C1 segment of cervical spinal cord (tissue), 14 donors: Measurements from ENCODE around the gene POLR3B.
"Not testable (repeated sequence)": the region's sequence is repeated elsewhere in the genome, so short reads cannot be mapped to it uniquely, and the experiment has no call there.

Experiments
- DNase-seq, 14 donors: peaks; one replicate each; lab custom pipeline; 2025; lab: John Stamatoyannopoulos, UW

Gene POLR3B

GRCh38 chr12:106342397-106343213 lies 14.9 kb upstream of the POLR3B start:
- peak in 4 of 14 donors; percentile 13 to 34 (median 20) for DNase-seq

- no peak for DNase-seq
Measured at GRCh38 chr12:106343214-106343528, 14.4 kb upstream of the POLR3B start.

- no peak for DNase-seq
Measured at GRCh38 chr12:106344131-106344530, 13.4 kb upstream of the POLR3B start.

- peak in 6 of 14 donors; percentile 5 to 11 (median 8) for DNase-seq
Measured at GRCh38 chr12:106345746-106346145, 11.8 kb upstream of the POLR3B start.

- DNase-seq, result no peak
Measured at GRCh38 chr12:106348411-106348810, 9.1 kb upstream of the POLR3B start.

GRCh38 chr12:106353175-106353574 lies 4.4 kb upstream of the POLR3B start:
- DNase-seq, result no peak

- peak in 2 of 14 donors; percentile 9 to 39 for DNase-seq
Measured at GRCh38 chr12:106358396-106359241, 1.1 kb downstream of the POLR3B start.

- DNase-seq, result no peak
Measured at GRCh38 chr12:106359646-106360399, 2.3 kb downstream of the POLR3B start.

GRCh38 chr12:106360400-106360994 lies 2.9 kb downstream of the POLR3B start:
- no peak for DNase-seq

GRCh38 chr12:106362971-106363370 lies 5.4 kb downstream of the POLR3B start:
- no peak for DNase-seq

- DNase-seq, result no peak
Measured at GRCh38 chr12:106364261-106364660, 6.7 kb downstream of the POLR3B start.

GRCh38 chr12:106369624-106370346 lies 12.2 kb downstream of the POLR3B start:
- DNase-seq, result no peak

- no peak for DNase-seq
Measured at GRCh38 chr12:106378788-106379187, 21.2 kb downstream of the POLR3B start.

- DNase-seq, result no peak
Measured at GRCh38 chr12:106380954-106381353, 23.4 kb downstream of the POLR3B start.

- DNase-seq, result not testable (repeated sequence)
Measured at GRCh38 chr12:106381866-106382265, 24.3 kb downstream of the POLR3B start.

GRCh38 chr12:106386813-106387535 lies 29.4 kb downstream of the POLR3B start:
- no peak for DNase-seq

- DNase-seq, result no peak
Measured at GRCh38 chr12:106387848-106388377, 30.4 kb downstream of the POLR3B start.

- no peak for DNase-seq
Measured at GRCh38 chr12:106389151-106389550, 31.6 kb downstream of the POLR3B start.

- DNase-seq, result peak in 1 of 14 donors; percentile 52
Measured at GRCh38 chr12:106392759-106393158, 35.2 kb downstream of the POLR3B start.

- DNase-seq, result no peak
Measured at GRCh38 chr12:106409878-106410277, 52.3 kb downstream of the POLR3B start.
